HG02885 (cell line): ENCODE data around the gene TBCC.

ENCODE experiments used
- ATAC-seq: cut with Tn5 transposase; IDR thresholded peaks from one replicate; pipeline ENCODE4 v1.9.1; 2021; ENCODE audit warnings: mild to moderate bottlenecking; ENCODE audit not compliant: unreplicated experiment, poor library complexity

The TBCC gene

DNA sequence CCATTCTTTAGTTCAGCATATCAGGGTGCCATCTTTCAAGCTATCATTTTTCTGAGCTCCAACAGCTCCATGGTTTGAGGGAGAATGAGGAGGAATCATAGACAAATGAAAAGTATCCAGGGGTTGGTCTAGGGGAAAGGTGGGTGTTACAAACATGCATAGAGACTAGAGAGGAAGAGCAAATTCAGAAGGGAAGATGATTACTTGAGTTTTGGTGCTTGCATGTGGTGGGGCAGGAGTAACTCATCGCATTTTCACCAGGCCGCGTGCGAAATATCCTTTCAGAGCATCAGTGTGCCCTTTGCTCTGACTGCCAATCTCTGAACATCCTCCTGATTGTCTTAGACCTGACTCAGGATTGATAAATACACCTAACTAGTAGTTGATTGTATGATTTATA is 28.3 kb upstream of the TBCC start:
- ATAC-seq, result no peak

DNA sequence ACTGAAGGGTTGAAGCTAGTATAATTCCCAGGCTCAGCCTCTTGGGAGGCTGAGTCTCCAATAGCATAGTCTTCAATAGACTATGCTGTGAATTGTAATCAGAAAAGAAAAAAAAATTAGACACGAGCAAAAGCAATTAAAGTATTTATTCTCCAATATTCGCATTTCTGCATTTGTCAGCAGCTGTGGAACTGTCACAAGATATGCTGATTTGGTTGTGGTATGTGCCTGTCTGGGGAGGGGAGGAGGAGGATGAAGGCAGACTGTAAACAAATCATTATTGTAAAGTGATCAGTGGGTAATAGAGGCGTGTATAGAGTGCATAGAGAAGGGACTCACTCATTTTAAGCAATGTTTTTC is 25.8 kb upstream of the TBCC start:
- no peak for ATAC-seq

DNA sequence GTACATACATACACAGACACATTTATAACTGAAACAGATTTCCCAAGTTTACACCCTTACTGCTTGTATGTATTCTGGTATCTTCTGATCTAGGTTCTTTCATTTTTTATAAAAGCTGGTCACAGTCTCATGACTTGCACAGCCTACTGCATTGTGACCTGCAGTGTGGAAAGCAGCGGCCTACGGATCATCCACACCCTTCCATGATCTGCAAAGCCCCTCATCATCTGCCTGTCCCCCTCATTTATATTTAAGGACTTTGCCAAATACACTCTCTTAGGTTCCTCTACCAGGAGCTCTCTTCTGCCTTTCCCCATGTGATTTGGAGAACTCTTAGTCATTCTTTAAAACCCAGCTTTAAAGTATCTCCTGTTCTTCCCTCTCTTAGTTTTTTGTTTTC is 23.9 kb upstream of the TBCC start:
- ATAC-seq, result no peak

DNA sequence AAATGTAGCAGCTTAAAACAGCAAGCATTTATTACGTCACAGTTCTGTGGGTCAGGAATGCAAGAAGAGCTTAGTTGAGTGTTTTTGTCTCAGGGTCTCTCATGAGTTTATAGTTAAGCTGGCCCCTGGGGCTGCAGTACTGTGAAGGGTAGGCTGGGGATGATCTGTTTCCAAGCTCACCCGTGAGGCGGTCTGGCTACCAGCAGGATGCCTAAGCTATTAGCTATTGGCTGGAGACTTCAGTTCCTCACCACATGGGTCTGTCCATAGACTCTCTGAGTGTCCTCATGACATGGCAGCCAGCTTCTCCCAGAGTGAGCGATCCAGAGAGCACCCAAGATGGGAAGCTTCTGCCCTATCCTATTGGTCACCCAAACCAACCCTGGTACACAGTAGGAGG is 23.1 kb upstream of the TBCC start:
- no peak for ATAC-seq

DNA sequence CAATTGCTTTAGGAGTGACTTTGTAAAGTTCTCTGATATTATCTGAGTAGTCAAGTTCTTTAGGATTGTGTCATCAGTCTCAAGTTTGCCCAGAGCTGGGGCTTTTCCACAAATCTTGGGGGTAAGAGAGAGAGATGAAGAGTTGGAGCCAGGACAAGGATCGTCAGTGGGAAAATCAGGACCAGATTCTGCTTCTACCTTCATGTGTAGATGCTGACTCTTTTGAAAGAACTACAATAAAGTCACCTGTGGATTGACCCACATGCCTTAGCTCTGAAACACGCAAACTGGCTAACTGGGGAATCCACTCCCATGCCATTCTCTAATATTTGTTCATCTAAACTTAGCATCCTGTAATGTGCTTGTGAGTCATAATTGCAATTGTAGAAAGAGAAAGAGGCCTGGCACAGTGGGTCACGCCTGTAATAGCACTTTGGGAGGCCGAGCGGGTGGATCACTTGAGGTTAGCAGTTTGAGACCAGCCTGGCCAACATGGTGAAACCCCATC is 20.3 kb upstream of the TBCC start:
- no peak for ATAC-seq

DNA sequence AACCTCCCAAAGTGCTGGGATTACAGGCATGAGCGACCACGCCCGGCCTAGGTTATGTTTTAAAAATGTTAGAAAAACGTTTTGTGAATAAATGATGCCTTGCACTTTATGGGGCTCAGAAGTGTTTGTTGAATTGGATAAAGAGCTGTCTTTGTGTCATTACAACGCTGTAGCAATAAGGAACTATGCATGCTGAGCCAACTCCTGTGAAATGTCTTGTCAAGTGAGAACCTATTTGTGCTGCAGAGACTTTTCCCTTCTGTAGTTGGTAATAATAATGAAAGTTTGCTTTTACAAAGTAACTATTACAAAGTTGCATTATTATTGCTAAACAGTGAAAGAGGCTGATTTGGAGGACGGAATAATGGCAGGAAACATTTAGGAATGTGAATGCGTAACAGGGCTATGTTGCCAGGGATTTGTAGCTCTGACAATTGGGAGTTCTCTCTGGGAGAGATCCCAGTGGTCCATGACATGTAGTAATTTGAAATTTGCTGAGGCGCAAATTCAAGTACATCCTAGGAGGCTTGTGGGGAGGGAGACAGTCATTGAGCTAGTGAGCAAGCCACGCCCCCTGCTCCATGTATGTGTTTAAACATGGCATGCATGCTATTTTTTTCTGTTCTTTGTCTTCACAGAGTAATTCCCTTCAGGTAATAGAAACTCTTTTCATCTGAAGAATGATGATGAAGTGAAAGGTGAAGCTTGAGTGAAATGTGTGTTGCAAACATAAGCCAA is 19.2 kb upstream of the TBCC start:
- ATAC-seq, result no peak

DNA sequence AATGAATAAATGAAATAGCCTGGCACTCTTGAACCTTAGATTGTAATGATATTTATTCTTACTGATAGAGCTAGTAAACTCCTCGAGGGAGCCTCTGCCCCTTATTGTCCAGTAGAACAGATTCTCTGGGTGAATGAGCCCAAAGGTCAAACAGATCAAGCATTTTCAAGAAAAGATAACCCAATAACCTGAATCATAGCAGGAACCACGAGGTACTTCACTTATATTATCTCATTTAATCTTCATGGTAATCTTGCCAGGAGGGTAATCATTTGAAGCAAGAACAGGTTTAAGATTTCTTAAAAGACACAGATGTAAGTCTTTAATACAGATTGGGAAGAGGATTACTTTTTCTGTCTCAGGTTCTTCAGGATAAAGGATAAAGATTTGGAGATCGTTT is 17.0 kb upstream of the TBCC start:
- no peak for ATAC-seq

DNA sequence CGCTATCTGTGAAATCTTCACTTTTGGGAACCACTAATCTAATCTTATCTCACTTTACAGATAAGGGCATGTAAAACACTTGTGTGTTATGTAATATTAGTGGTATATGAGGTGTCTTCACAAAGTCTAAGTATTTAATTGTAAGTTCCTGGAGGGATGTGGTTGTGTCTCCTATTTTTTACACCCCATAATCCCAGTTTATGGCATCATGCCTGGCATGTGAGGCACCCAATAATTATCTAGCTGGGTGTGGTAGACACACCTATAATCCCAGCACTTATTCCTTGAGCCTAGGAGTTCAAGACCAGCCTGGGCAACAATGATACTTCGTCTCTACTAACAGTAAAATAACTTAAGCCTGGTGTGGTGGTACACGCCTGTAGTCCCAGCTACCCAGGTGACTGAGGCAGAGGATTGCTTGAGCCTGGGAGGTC is 16.5 kb upstream of the TBCC start:
- no peak for ATAC-seq

DNA sequence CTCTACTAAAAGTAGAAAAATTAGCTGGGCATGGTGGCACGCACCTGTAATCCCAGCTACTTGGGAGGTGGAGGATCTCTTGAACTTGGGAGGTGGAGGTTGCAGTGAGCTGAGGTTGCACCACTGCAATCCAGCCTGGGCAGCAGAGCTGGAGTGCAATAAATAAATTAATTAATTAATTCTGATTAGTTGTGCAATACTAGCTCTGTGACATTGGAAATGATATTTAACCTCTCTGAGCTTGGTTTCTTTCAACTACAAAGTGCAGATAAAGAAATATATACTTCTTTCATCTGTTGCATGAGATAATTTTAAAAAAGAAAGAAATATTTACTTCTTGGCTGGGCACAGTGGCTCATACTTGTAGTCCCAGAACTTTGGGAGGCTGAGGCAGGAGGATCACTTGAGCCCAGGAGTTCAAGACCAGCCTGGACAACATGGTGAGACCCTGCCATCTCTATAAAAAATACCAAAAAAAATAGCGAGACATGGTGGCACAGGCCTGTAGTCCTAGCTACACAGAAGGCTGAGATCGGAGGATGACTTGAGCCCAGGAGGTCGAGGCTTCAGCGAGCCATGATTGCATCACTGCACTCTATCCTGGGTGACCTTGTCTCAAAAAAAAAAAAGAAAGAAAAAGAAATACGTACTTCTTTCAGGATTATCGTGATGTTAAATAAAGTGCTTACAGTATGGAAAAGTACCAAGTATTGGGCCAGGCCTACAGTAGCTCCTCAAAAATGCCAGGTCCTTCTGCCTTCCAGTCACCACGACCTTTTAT is 15.6 kb upstream of the TBCC start:
- ATAC-seq, result no peak

DNA sequence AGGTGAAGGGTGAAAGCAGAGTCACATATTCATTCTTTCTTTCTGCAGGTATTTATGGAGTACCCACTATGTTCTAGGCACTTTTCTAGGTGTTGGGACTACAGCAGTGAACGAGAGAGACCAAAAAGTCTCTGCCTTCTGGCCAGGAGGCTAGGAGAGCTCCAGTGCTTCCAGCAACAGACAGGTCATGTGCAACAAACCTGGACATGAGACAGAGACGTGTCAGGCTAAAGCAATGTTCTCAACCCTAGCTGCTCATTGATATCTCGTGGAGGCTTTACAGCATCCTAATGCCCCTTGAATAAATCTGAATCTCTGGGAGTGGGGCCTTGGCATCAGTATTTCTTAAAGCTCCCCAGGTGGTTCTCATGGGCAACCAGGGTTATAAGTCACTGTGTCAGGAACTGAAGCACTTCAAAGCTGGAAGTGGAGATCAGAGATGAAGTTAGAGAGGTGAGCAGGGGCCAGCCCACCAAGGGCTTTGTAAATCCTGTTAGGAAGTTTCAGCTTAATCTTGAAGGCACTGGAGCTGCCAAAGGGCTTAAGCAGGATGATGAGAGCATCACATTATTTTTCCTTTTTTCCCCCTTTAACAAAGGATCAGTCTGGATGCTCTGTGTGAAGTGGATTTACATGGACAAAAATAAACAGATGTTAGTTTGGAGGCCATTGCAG is 13.0 kb upstream of the TBCC start:
- no peak for ATAC-seq

DNA sequence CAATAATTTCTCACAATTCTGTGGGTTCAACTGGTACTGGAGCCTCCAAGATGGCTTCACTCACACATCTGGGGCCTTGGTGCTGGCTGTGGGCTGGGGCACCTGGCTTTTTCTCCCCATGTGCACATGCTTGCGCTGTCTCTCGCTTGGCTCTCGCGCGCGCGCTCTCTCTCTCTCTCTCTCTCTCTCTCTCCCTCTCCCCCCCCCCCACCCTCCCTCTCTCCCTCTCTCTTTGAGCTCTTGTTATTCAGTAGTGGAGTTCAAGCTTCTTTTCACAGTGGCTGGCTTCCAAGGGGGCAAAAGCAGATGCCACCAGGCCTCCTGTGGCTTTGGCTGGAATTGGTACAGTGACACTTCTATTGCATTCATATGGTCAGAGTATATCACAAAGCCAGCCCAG is 10.8 kb upstream of the TBCC start:
- no peak for ATAC-seq

DNA sequence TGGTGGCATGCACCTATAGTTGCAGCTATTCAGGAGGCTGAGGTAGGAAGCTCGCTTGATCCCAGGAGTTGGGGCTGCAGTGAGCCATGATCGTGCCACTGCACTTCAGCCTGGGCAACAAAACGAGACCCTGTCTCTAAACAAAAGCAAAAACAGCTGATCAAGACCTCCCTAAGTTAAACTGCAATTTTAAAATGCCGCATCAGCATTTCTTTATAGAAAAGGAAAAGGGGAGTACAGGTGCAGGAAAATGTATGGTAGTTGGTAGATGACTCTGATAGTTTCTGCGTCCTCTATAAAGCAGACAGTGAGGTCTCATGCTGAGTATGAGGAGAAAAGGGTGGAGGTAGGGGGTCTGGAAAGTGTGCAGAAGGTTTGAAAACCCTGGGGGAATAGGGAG is 8.9 kb upstream of the TBCC start:
- no peak for ATAC-seq

DNA sequence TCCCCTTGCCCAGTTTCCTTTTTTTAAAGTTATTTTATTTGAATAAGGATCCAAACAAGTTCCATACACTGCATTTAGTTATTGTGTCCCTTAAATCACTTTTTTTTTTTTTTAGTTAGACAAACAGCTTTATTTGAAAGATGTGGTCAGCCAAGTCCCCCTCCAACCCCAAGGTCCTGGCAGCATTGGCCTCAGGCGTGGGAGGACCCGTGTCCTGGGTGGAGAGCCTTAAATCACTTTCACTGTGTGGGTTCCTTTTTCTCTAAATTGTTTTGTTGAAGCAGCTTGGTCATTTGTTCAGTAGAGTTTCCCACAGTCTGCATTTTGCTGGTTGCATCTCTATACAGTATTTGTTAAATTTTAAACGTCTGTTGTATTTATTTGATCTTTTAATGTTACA is 5.2 kb upstream of the TBCC start:
- ATAC-seq, result no peak

DNA sequence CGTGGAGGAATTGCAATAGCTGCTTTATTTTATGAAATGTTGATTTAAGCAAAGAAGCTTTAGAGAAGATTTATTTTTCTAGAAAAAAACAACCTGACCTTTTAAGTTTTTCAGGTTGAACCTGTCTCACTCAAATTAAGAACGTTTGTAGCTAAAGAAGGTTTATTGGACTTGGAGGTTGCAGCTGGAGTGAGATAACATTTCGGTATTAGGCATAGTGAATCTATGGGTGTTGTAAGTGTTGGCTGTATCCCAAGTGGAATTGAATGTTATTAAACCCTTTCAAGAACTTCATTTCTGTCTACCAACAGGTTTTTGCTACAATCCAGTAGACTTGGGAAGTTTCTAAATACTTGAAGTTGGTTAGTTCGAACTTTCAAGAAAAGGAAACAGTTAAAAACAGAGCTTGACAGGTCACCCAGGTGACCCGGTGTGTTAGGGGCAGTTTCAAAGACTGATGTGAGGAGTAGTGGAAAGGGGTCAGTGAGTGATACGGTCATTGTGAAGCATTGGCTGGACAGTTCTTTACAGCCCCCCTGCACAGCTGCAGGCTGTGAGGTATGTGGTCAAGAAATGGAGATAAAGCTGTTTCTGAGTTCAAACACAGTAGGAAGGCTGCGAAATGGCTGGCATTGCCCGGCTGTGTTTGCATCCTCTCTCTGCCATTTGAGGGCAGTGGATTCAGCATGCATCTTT is 2.4 kb upstream of the TBCC start:
- ATAC-seq, result no peak

DNA sequence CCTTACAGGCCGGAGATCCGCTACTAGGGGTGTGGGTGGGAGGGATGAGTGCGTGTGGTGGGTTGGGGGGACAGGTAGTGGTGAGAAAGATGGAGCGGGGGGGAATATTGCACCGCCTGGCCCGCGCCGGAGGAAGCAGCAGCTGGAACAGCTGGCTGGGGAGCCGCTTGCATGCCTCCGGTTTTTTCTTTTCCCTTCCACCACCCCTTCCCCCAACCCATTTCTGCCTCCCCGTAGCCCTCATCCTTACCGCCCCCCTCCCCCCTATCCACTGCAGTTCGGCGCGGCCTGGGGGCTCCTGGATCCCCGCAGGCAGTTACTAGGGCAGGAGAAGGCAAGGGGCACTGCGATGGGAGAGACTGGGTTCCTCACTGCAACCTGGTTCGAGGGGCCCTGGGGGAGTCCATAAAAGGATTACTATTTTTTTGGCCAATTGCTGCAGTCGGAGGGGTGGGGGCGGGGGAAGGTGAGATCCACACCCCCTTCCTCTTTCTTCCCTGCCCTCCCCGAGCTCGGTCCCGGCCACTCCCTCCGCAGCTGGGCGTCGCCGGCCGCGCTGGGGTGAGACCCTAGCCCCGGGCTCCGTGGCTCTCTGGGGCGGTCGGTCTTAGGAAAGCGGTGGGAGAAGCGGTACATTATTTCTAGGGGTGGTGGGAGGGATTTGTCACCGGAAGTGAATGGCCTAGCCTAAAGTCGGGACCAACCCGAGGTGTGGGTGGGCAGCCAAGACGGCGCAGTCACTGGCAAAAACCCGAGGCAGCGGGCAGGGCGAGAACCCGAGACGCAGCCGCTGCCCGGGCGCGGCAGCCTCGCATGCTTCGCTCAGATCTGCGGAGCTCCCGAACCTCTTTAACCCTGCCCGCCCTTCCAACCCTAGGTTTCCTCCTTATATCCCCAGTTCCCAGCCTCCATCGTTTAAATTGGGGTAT is 824 bp upstream of the TBCC start:
- ATAC-seq, result peak; percentile 58

DNA sequence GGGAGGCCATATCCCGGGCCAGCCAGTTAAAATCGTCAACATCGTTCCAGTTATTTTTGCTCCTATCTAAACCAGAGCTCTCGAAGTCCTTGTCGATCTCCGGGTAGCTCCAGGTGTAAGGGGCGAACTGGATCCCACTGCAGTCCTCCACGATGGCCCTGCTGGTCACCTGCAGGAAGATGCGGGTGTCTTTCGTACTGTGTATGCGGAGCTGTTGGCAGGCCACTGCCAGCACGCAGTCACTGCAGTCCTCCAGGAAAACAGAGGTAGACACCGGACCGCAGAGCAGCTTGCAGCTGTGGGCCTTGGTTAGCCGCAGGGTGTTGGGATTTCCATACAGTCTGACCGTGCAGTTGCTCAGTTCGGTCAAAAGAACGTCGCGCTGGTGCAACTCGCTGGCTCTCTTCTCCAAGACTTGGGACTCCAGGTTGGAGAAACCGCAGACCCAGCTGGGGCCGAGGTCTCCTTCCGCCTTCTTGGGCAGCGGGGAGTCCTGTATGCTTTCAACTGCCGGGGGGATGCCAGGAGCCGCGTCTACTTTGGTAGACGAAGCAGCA is 742 bp downstream of the TBCC start:
- no peak for ATAC-seq

DNA sequence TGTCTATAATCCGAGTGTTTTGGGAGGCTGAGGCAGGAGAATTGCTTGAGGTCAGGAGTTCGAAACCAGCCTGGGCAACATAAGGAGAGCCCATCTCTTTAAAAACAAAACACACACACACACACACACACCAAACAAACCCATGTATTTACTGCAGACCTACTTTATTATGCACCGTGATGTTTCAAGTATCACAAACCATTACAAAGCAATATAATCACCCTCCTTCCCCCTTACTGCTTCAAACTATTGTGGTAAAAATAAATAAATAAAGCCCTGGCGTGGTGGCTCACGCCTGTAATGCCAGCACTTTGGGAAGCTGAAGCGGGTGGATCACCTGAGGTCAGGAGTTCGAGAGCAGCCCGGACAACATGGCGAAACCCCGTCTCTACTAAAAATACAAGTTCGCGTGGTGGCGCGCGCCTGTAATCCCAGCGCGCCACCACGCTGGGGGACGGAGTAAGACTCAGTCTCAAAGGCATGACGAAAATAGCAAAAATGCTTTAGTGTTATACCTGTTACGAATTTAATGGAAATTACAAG is 1.5 kb downstream of the TBCC start:
- ATAC-seq, result no peak

DNA sequence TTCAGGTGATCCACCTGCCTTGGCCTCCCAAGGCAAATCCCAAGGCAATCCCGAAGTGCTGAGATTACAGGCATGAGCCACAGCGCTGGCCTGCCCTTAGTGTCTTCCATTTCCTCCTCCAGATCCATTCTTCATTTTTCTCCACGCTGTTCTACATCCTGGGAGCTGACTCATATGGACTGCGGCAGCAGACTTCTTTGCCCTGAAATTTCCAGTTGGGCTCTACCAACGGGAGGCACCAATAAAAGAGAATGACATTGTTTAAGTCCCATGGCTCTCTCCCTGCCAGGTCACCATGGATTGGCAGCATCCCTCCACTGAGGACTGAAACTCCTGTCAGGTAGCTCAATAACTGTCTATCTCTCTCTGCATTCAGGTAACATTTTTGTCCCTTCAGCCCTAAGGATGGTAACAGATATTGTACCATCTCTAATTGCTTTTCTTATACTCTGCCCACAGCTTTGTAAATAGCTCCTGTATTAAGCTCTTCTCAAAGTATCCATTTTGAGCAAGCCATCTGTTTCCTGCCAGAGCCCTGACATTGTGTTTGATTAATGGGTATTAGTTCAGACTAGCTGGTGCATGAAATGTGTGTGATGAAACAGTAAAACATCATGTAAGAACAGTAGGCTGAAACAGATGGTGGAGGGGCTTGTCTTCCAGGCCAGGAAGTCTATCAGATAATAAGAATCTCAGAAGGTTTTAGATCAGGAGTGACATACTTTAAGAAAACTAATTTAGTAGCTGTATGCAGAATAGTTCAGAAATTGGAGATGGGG is 3.6 kb downstream of the TBCC start:
- no peak for ATAC-seq
